ENCODE data around the gene P2RY14. TPM values are rescaled to one million over a fixed set of nuclear protein-coding genes. Genes with fewer than 3 reads are reported as not detected.

Gene P2RY14
- total RNA-seq, 2 donors from 2014 or later = not detected

DNA sequence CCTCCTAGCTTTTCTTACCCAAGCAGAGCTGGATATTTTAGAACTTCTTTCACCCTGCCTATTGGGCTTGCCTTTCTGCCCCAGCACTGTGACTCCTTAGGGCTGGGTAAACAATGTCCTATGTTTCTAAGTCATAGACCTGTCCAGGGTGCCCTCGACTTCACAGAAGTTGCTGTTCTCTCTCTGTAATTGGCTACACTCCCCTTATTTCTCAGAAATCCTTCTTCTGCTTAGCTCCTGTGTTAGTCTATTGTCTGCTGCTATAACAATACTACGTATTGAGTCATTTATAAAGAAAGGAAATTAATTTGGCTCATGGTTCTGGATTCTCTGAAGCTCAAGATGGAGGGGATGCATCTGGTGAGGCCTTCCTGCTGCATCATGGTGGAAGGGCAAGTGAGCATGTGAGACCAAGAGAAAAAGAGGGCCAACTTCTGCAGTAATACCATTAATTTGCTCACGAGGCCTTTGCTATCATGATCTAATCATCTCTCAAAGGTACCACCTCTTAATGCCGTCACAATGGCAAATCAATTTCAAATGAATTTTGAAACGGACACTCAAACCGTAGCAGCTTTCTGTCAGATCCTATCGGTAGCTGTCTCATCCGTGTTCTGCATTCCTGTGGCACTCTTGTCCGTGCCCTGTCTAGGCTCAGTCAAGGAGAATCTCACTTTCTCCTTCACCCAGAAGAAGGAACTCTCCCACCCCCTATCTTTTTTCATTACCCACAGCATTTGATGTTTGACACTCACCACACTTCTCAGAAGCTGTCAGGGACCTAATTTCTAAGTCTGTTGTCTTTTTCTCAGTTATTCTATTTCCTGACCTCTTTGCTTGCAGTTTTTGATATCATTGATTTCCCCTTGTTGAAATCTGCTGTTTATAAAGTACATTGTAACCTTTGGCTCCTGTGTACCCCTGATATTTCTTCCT, 53.0 kb downstream of the P2RY14 start:
- no peak overlapping the region for H3K27ac ChIP-seq (ENCODE audit: low read depth, low read length)
- H3K4me1 Mint-ChIP-seq = peaks cover 27% of the 10 kb centered on the region
- TF ChIP-seq CTCF (conservative IDR thresholded peaks at IDR 0.05) = no peak
- no peak for DNase-seq
- H3K27me3 ChIP-seq (ENCODE audit: control insufficient read depth, insufficient read depth, low read length, poor library complexity, severe bottlenecking) = no peaks in the 10 kb centered on the region
- H3K36me3 ChIP-seq (ENCODE audit: control insufficient read depth, insufficient read depth, low read length) = no peaks in the 10 kb centered on the region
- no peak overlapping the region for H3K9ac ChIP-seq (ENCODE audit: extremely low read depth, low read length, poor library complexity, severe bottlenecking)
- H3K36me3 Mint-ChIP-seq (ENCODE audit: low read depth) = peaks cover 28% of the 10 kb centered on the region
- H3K4me3 Mint-ChIP-seq = no peak overlapping the region
- H3K9me3 Mint-ChIP-seq = peaks cover 24% of the 10 kb centered on the region
- no peak overlapping the region for H3K27ac Mint-ChIP-seq
- peaks cover 12% of the 10 kb centered on the region for H3K9me3 ChIP-seq (ENCODE audit: control insufficient read depth, low read length)
- WGBS, 2 experiments (ENCODE audit: insufficient coverage in 1 of 2, insufficient read length in 1 of 2) = 84 to 86% methylated on average over 9 of the region's 9 CpGs
- no peak overlapping the region for H3K4me3 ChIP-seq (ENCODE audit: low read length)
- H3K27me3 Mint-ChIP-seq (ENCODE audit: insufficient read depth) = no peaks in the 10 kb centered on the region
- H3K4me1 ChIP-seq (ENCODE audit: control insufficient read depth, insufficient read depth, low read length) = peaks cover 5% of the 10 kb centered on the region

DNA sequence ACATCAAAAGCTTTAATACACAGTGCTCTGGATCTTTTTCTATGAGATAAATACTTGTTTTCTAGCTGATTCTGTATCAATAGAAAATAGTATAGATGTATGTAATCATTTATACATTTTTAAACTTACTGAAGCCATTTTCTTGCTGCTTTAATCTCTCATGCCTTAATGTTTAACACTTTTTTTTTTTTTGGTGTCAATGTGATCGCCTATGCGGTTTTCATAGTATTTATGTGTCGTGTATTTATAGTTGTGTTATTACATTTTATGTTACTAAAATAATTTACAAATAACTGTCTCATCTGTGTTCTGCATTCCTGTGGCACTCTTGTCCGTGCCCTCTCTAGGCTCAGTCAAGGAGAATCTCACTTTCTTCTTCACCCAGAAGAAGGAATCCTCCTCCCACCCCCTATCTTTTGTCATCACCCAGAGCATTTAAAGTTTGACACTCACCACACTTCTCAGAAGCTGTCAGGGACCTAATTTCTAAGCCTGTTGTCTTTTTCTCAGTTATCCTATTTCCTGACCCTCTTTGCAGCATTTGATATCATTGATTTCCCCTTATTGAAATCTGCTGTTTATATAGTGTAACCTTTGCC, 54.0 kb downstream of the P2RY14 start:
- Histone ChIP-seq H3K27ac (ENCODE audit: low read depth, low read length) (no peak overlapping the region), H3K27me3 (ENCODE audit: control insufficient read depth, insufficient read depth, low read length, poor library complexity, severe bottlenecking) (no peaks in the 10 kb centered on the region), H3K9ac (ENCODE audit: extremely low read depth, low read length, poor library complexity, severe bottlenecking) (no peak overlapping the region), H3K36me3 (ENCODE audit: control insufficient read depth, insufficient read depth, low read length) (no peaks in the 10 kb centered on the region), H3K4me3 (ENCODE audit: low read length) (no peak overlapping the region), H3K4me1 (ENCODE audit: control insufficient read depth, insufficient read depth, low read length) (peaks cover 5% of the 10 kb centered on the region), H3K9me3 (ENCODE audit: control insufficient read depth, low read length) (peaks cover 16% of the 10 kb centered on the region)
- Mint-ChIP-seq H3K4me3 (no peak overlapping the region), H3K27ac (no peak overlapping the region), H3K27me3 (ENCODE audit: insufficient read depth) (no peaks in the 10 kb centered on the region), H3K9me3 (peaks cover 27% of the 10 kb centered on the region), H3K36me3 (ENCODE audit: low read depth) (peaks cover 34% of the 10 kb centered on the region), H3K4me1 (peaks cover 27% of the 10 kb centered on the region)
- no peak for DNase-seq
- TF ChIP-seq CTCF (conservative IDR thresholded peaks at IDR 0.05) = no peak
- 93 to 100% methylated on average over 1 of the region's 4 CpGs for WGBS, 2 experiments (ENCODE audit: insufficient coverage in 1 of 2, insufficient read length in 1 of 2)

DNA sequence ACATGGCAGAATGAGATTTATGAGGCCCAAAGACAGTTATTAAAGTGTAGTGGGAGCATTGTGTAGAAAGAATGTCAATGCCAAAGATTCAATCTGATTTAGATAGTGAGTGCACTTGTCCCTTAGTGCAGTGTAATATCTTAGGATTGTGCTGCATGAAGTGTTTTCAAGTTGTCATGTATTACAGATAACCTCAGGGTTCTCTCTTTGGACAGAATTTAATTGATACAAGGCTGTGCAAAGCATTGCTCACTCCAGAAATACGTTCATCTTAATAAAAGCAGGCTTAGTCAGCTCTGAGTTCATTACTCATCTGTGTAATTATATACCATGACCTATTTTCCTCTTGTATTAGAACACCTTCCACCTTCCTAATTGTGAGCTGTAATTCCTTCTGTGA, 59.3 kb downstream of the P2RY14 start:
- Histone ChIP-seq H3K4me3 (ENCODE audit: low read length) (no peak overlapping the region), H3K9me3 (ENCODE audit: control insufficient read depth, low read length) (peaks cover 16% of the 10 kb centered on the region), H3K9ac (ENCODE audit: extremely low read depth, low read length, poor library complexity, severe bottlenecking) (no peak overlapping the region), H3K36me3 (ENCODE audit: control insufficient read depth, insufficient read depth, low read length) (no peaks in the 10 kb centered on the region), H3K27me3 (ENCODE audit: control insufficient read depth, insufficient read depth, low read length, poor library complexity, severe bottlenecking) (no peaks in the 10 kb centered on the region), H3K27ac (ENCODE audit: low read depth, low read length) (no peak overlapping the region), H3K4me1 (ENCODE audit: control insufficient read depth, insufficient read depth, low read length) (no peaks in the 10 kb centered on the region)
- no peak for TF ChIP-seq CTCF (conservative IDR thresholded peaks at IDR 0.05)
- no peak overlapping the region for H3K4me3 Mint-ChIP-seq
- peaks cover 5% of the 10 kb centered on the region for H3K4me1 Mint-ChIP-seq
- no peaks in the 10 kb centered on the region for H3K27me3 Mint-ChIP-seq (ENCODE audit: insufficient read depth)
- no peak for DNase-seq
- H3K9me3 Mint-ChIP-seq = peaks cover 27% of the 10 kb centered on the region
- 75 to 90% methylated on average over 1 of the region's 1 CpG for WGBS, 2 experiments (ENCODE audit: insufficient coverage in 1 of 2, insufficient read length in 1 of 2)
- H3K36me3 Mint-ChIP-seq (ENCODE audit: low read depth) = peaks cover 34% of the 10 kb centered on the region
- no peak overlapping the region for H3K27ac Mint-ChIP-seq

All from endodermal cell (in vitro differentiated cells).